SK-MEL-5 (cell line): Measurements from ENCODE around the gene SAMD11. TPM values are rescaled to one million over a fixed set of nuclear protein-coding genes. Genes with fewer than 3 reads are reported as not detected.

Source experiments
- DNase-seq: peaks from one replicate; pipeline ENCODE4 v3.0.0-alpha.2; 2016; ENCODE audit warnings: low read depth, low spot score
- in situ Hi-C: cut with HindIII; loops from 2 replicates; pipeline ENCODE4 v1.10.0; 2016; ENCODE audit warnings: low sequenced_read_pairs, high pct_unique_total_duplicates, low pct_unique_long_range_greater_than_20kb
- total RNA-seq: library from RNA; depleted of rRNA; stranded (reverse); fragments of >200 nt; shearing (Covaris generic); gene quantifications from 2 replicates; pipeline ENCODE4 v1.2.3, GENCODE V29; 2014

SAMD11 gene
- total RNA-seq, 1 experiment from 2014 or later: not detected

- in situ Hi-C loops: no loop called here
- no peak for DNase-seq
Measured at GRCh38 chr1:913491-914130, 10.1 kb upstream of the SAMD11 start.

- no peak for DNase-seq
- in situ Hi-C loops: no loop called here
Measured at GRCh38 chr1:914131-914890, 9.4 kb upstream of the SAMD11 start.

- in situ Hi-C loops: no loop called here
- no peak for DNase-seq
Measured at GRCh38 chr1:914891-915280, 8.8 kb upstream of the SAMD11 start.

DNA sequence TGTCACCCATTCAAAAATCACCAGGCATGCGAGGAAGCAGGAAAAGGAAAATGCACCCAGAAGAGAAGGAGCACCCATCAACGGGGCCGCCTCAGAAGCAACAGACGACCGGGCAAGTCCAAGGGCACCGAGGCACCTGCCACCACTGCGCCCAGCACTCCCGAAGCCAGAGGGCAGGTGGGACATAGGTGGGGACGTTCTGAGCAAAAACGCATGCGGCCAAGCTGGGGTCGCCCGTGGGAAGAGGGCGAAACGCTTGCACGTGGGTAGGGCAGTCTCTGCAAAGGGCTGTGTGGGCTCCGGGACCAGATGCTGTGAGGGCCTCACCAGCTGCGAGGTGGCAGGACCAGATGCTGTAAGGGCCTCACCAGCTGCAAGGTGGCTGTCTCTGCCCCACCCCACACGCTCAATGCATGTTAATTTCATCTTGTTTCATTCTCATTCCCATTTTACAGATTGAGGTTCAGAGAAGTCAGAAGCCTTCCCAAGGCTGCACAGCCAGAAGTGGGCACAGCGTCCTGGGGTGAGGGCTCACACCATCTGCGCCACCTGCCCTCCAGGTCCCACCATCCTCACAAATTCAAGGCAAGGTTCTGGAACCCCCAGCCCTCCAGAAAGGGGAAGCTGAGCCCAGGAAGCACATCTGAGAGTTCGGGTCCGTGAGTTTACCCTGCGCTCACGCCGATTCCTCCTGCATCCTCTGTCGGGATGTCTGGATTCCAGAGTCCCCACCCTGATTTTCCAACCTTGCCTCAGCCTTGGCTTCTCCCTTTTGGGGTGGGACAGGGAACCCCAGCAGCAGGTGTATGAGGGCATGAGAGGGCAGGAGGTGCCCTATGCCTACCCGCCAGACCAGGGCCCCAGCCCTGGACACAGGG lies 8.2 kb upstream of the SAMD11 start:
- no peak for DNase-seq
- in situ Hi-C loops: no loop called here

DNA sequence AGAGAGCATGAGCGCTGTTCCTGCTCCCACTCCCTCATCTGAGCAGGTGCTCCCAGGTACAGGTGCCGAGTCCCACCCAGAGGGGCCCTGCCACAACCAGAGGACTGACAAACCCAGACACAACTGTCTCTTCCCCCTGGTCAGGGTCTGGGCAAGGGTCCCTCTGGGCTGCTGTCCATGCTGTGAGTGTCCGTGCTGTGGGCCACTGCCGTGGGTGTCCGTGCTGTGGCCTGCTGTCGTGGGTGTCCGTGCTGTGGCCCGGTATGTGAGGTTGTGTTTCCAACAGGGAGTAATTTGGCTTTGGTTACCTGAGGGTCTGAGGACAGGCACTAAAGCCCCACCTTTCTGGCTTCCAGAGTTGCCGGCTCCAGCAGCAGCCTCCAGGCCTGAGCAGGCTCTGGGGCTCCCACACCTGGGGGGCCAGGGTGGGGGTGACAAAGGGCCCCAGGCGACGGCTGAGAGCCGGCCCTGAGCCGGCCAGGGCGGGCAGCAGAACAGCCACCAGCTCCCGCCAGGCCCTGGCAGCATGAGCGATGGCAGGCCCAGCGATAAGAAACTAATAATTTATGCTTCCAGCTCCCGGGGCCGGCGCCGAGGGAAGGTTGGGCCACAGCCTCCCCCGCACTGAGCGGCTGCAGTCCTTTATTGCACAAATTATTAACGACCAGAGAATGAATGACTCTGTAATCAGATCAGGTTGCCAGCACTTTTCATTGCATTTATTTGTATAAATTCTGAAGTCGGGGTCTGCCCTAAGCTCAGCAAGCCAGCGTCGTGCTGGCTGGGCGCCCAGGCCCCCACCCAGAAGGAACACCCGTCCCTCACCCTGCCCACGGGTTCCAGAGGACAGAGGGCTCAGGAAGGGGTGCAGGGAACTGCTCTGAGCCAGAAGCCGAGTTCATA lies 7.3 kb upstream of the SAMD11 start:
- in situ Hi-C loops: no loop called here
- no peak for DNase-seq

DNA sequence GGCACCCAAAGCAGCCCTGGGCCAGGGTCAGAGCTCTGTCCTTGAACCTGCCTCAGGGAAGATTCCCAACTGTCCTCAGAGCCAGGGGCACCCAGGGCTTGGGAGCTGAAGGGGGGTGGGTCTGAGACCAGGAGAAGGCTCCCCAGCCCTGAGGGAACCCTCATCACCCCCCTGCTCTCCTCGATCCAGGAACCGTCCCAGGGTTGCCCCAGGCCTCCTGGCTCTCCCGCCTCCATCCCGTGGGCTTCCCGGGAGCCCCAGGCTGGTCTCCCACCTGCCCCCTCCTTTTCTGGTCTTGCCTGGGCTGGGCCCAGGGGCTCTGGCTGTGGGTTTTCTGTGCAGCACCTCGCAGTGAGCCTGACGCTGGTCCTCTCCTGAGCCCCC lies 6.7 kb upstream of the SAMD11 start:
- in situ Hi-C loops: no loop called here
- no peak for DNase-seq

- in situ Hi-C loops: no loop called here
- DNase-seq: no peak
Measured at GRCh38 chr1:917466-918091, 6.1 kb upstream of the SAMD11 start.

DNA sequence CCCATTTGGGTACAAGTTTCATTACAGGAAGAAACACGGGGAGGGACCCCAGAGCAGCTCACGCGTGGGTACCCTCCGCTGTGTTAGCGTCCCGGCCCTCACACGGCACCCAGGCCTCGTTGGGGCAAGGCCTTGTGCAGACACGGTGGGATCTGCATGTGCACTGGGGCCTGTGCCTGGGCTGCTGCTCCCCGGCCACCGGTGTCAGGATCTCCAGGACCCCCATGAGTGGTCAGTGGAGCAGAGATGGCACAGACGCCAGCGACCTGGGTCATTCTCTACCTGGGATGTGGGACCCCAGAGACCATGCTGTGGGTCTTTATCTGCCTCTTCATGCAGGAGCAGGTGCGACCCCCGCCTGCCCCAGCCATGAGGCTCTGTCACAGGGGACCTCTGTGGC lies 5.4 kb upstream of the SAMD11 start:
- no peak for DNase-seq
- in situ Hi-C loops: no loop called here

- in situ Hi-C loops: no loop called here
Measured at GRCh38 chr1:918843-919242, 4.9 kb upstream of the SAMD11 start.

GRCh38 chr1:919271-919872 lies 4.4 kb upstream of the SAMD11 start:
- in situ Hi-C loops: no loop called here

More at GRCh38 chr1:918843-919242, 4.9 kb upstream of the SAMD11 start:
- no peak for DNase-seq

GRCh38 chr1:920010-920409 lies 3.7 kb upstream of the SAMD11 start:
- in situ Hi-C loops: no loop called here
- DNase-seq: no peak

More at GRCh38 chr1:919271-919872, 4.4 kb upstream of the SAMD11 start:
- no peak for DNase-seq

- DNase-seq: no peak
- in situ Hi-C loops: no loop called here
Measured at GRCh38 chr1:920521-920920, 3.2 kb upstream of the SAMD11 start.

DNA sequence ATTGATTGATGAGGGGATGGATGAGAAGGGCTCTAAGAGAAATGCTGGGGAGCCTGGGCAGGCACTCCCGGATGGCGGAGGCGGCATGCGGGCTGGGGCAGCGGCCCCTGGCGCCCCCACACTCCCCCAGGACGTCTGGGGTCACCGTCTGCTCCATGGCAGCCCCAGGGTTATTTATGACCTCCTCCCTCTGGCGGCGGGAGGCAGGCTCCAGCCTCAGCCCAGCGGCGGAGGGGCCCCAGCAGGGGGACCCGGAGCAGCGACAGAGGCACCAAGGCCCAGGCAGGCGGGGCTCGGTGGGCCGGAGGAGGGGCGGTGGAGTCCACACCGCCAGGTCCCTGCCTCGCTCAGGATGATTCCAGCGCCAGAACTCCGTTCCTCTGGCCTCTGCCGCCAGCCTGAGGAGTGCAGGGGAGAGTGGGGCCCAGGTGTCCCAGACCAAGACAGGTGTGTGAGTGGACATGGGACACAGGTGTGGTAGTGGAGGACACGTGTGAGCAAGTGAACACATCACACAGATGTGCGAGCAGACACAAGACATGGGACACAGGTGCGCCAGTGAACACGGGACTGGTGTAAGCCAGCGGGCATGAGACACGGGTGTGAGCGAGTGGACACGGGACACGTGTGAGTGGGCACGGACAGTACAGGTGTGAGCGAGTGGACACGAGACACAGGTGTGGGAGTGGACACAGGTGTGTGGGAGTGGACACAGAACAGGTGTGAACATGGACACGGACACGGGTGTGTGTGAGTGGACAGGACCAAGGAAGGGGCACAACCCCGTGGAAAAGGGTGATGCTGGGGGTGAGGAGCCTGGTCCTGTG lies 2.5 kb upstream of the SAMD11 start:
- peak; percentile 50 for DNase-seq
- in situ Hi-C loops: no loop called here

- in situ Hi-C loops: no loop called here
Measured at GRCh38 chr1:923991-924655, 400 bp downstream of the SAMD11 start.

More at GRCh38 chr1:923991-924655, 400 bp downstream of the SAMD11 start:
- DNase-seq: no peak
